ENCODE measurements around the gene CDKN2C.
"Not testable (repeated sequence)": the region's sequence is repeated elsewhere in the genome, so short reads cannot be mapped to it uniquely, and the experiment has no call there.

DNA sequence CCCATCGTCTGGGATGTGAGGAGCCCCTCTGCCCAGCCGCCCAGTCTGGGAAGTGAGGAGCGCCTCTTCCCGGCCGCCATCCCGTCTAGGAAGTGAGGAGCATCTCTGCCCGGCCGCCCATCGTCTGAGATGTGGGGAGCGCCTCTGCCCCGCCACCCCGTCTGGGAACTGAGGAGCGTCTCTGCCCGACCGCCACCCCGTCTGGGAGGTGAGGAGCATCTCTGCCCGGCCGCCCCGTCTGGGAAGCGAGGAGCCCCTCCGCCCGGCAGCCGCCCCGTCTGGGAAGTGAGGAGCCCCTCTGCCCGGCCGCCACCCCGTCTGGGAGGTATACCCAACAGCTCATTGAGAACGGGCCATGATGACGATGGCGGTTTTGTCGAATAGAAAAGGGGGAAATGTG, 17.5 kb upstream of the CDKN2C start:
- not testable (repeated sequence) for TF ChIP-seq POLR2A (IDR thresholded peaks at IDR 0.05; ENCODE audit: low read depth, low read length)
- TF ChIP-seq, protein P1, sequence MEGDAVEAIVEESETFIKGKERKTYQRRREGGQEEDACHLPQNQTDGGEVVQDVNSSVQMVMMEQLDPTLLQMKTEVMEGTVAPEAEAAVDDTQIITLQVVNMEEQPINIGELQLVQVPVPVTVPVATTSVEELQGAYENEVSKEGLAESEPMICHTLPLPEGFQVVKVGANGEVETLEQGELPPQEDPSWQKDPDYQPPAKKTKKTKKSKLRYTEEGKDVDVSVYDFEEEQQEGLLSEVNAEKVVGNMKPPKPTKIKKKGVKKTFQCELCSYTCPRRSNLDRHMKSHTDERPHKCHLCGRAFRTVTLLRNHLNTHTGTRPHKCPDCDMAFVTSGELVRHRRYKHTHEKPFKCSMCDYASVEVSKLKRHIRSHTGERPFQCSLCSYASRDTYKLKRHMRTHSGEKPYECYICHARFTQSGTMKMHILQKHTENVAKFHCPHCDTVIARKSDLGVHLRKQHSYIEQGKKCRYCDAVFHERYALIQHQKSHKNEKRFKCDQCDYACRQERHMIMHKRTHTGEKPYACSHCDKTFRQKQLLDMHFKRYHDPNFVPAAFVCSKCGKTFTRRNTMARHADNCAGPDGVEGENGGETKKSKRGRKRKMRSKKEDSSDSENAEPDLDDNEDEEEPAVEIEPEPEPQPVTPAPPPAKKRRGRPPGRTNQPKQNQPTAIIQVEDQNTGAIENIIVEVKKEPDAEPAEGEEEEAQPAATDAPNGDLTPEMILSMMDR (IDR thresholded peaks at IDR 0.05; ENCODE audit: extremely low read depth in 1 of 2, insufficient read depth in 1 of 2, low read depth in 1 of 2, low read length in 2 of 2): not testable (repeated sequence)
